Limb (tissue), 2 donors: ENCODE measurements around the gene ADGRF3.
"Not testable (repeated sequence)": the region's sequence is repeated elsewhere in the genome, so short reads cannot be mapped to it uniquely, and the experiment has no call there.

Experiments
- DNase-seq, 2 donors: peaks; one replicate each; pipeline ENCODE4 v3.0.0-alpha.2; 2016; ENCODE audit errors: extremely low spot score in 2 of 2

ADGRF3 gene, protein sequence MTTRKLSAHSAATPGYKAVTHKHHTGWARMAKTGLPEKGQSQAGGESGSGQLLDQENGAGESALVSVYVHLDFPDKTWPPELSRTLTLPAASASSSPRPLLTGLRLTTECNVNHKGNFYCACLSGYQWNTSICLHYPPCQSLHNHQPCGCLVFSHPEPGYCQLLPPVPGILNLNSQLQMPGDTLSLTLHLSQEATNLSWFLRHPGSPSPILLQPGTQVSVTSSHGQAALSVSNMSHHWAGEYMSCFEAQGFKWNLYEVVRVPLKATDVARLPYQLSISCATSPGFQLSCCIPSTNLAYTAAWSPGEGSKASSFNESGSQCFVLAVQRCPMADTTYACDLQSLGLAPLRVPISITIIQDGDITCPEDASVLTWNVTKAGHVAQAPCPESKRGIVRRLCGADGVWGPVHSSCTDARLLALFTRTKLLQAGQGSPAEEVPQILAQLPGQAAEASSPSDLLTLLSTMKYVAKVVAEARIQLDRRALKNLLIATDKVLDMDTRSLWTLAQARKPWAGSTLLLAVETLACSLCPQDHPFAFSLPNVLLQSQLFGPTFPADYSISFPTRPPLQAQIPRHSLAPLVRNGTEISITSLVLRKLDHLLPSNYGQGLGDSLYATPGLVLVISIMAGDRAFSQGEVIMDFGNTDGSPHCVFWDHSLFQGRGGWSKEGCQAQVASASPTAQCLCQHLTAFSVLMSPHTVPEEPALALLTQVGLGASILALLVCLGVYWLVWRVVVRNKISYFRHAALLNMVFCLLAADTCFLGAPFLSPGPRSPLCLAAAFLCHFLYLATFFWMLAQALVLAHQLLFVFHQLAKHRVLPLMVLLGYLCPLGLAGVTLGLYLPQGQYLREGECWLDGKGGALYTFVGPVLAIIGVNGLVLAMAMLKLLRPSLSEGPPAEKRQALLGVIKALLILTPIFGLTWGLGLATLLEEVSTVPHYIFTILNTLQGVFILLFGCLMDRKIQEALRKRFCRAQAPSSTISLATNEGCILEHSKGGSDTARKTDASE

GRCh38 chr2:26346454-26347053 is at the start of gene ADGRF3:
Gene ADGRF3, minus strand, starts transcription at chr2:26346789. Its CDS starts 555 bp downstream, at chr2:26346234.
- peak; percentile 13 to 71 for DNase-seq

- DNase-seq, result no peak
Observed at GRCh38 chr2:26395394-26395793, 48.8 kb upstream of the ADGRF3 start.

GRCh38 chr2:26394694-26395093 is 48.1 kb upstream of the ADGRF3 start:
- no peak for DNase-seq

- DNase-seq, result no peak
Observed at GRCh38 chr2:26387189-26387588, 40.6 kb upstream of the ADGRF3 start.

GRCh38 chr2:26384597-26384996 is 38.0 kb upstream of the ADGRF3 start:
- no peak for DNase-seq

DNA sequence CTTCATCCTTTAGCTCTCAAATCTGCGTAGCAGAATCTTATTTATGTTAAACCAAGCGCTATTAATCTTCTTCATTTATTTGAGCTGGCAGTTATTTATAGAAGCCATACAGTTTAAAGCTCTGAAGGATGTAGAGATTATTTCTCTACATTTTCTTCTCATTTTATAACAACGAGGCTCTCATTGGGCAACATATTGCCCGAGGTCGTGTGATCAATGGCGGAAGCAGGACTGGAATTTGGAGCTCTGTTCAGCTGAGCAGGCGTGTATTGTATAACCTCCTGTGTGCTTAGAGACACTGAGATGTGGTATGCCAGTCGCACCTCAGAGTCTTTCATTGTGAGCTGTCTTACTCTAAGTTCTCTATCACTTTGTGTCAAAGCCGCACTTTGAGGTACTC is 37.6 kb upstream of the ADGRF3 start:
- DNase-seq, result no peak

DNA sequence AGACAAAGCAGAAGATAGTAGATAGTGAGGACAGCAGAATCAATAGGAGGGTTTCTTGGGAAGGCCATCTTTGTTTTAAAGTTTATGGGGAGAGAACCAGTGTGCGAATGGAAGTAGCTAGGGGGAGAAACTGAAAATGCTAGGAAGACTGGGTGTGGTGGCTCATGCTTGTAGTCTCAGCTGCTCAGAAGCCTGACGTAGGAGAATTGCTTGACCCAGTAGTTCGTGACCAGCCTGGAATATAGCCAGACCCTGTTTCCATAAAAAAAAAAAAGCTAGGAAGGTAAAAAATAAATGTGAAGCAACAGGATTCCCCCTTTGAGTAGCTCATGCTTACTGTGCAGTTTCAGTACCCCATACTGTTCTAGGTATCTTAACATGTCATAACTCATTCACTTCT is 36.0 kb upstream of the ADGRF3 start:
- no peak for DNase-seq

DNA sequence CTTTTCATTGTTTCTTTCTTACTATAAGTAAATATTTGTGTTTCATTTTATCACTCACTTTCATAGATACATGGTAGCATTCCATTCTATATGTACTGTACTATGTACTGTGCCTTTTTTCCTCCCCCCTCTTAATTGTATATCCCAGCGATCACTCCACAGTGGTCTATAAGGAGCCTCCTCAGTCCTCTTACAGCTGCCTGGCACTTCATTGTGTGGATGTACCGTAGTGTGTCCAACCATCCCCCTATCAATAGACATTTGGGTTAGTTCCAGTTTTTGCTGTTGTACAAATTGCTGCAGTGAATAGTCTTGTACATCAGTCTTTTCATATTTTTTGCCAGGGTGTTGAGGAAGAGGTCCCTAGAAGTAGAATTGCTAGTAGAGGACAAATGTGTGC is 33.7 kb upstream of the ADGRF3 start:
- no peak for DNase-seq

- DNase-seq, result no peak
Observed at GRCh38 chr2:26376799-26377198, 30.2 kb upstream of the ADGRF3 start.

GRCh38 chr2:26370909-26371308 is 24.3 kb upstream of the ADGRF3 start:
- DNase-seq, result not testable (repeated sequence)

- not testable (repeated sequence) for DNase-seq
Observed at GRCh38 chr2:26369664-26370063, 23.1 kb upstream of the ADGRF3 start.

DNA sequence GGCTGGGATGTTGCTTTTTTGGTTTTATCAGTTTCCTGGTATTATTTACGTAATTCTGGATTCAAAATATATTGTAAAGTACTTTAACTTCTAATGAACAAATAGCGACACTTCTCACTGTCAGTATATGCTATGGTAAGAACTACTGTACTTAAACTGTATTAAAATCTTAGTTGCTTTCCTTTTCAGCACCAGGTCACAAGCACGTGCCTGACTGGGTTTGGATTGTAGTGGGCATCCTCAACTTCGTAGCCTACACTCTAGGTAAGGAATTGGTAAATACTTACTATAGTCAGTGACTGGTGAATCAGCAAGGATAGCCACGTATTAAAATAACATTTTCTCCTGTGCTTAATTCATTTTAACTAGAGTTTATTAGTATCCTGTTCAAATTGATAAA is 20.4 kb upstream of the ADGRF3 start:
- no peak for DNase-seq

DNA sequence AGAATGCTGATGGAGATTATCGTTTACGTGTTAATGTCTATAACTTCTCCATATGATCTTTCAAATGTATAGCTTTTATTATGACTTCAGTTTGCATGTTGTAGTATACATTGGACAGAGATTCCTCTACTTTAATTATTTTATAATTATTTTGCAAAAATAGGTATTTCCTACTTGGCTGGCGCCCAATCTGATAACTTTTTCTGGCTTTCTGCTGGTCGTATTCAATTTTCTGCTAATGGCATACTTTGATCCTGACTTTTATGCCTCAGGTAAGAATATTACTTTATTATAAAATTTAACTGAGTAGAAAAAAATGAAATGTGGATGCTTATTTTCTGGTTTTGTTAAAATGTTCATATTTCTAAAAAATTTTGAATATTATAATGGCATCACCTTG is 18.1 kb upstream of the ADGRF3 start:
- DNase-seq, result no peak

GRCh38 chr2:26363958-26364357 is 17.4 kb upstream of the ADGRF3 start:
- no peak for DNase-seq

GRCh38 chr2:26363323-26363722 is 16.7 kb upstream of the ADGRF3 start:
- no peak for DNase-seq

GRCh38 chr2:26359886-26360473 is 13.4 kb upstream of the ADGRF3 start:
- DNase-seq, result no peak

- no peak for DNase-seq
Observed at GRCh38 chr2:26356771-26357170, 10.2 kb upstream of the ADGRF3 start.

GRCh38 chr2:26356111-26356510 is 9.5 kb upstream of the ADGRF3 start:
- DNase-seq, result no peak

GRCh38 chr2:26355038-26355995 is 8.7 kb upstream of the ADGRF3 start:
- no peak for DNase-seq

GRCh38 chr2:26354469-26354868 is 7.9 kb upstream of the ADGRF3 start:
- DNase-seq, result not testable (repeated sequence)
